A549 (cell line): ENCODE measurements around the gene KCNJ11.

ENCODE experiments used
- CHD4 ChIP-seq: fragments of 200-600 bp; sonication (generic); IDR thresholded peaks from 2 replicates; pipeline ENCODE4 v1.6.1; 2016; ENCODE audit warnings: antibody characterized with exemption, mild to moderate bottlenecking, borderline replicate concordance
- EP300 ChIP-seq, 2 experiments: fragments of >200 bp; sonication (Bioruptor Twin); formaldehyde crosslinking; IDR thresholded peaks; 2 replicates in 1 of 2; 3 replicates in 1 of 2; pipeline ENCODE4 v1.6.1; 2016 to 2017
- HOXB5 ChIP-seq: fragments of 250-450 bp; sonication (Bioruptor Pico); IDR thresholded peaks from 2 replicates; pipeline ENCODE4 v1.5.0; 2020; ENCODE audit warnings: mild to moderate bottlenecking, moderate library complexity
- KDM1A ChIP-seq: fragments of 200-600 bp; sonication (generic); IDR thresholded peaks from 2 replicates; pipeline ENCODE4 v1.6.1; 2016; ENCODE audit warnings: low read depth, mild to moderate bottlenecking
- POLR2A ChIP-seq: IDR thresholded peaks from 2 replicates; pipeline ENCODE4 v1.6.1; 2012; ENCODE audit warnings: mild to moderate bottlenecking, low read length
- RAD21 ChIP-seq, 2 experiments: fragments of >200 bp in 1 of 2; sonication (Bioruptor Twin) in 1 of 2; formaldehyde crosslinking in 1 of 2; IDR thresholded peaks in 1 of 2; conservative IDR thresholded peaks in 1 of 2; 2 replicates in 1 of 2; 3 replicates in 1 of 2; pipeline ENCODE4 v1.6.1; 2012 to 2018; ENCODE audit warnings: inconsistent platforms in 1 of 2
- RCOR1 ChIP-seq: fragments of 150-350 bp; IDR thresholded peaks from 2 replicates; pipeline ENCODE4 v1.6.1; 2014; ENCODE audit warnings: antibody characterized with exemption, low read length, low read depth
- REST ChIP-seq: fragments of 200-600 bp; sonication (generic); IDR thresholded peaks from 2 replicates; pipeline ENCODE4 v1.6.1; 2016; ENCODE audit warnings: antibody characterized with exemption, mild to moderate bottlenecking, moderate library complexity
- TP53 ChIP-seq: fragments of 250-450 bp; sonication (Bioruptor Pico); IDR thresholded peaks from 2 replicates; pipeline ENCODE4 v1.5.0; 2021; ENCODE audit warnings: mild to moderate bottlenecking, moderate library complexity
- ZC3H11A ChIP-seq: fragments of 450-650 bp; IDR thresholded peaks from 2 replicates; pipeline ENCODE4 v1.6.1; 2014; ENCODE audit warnings: antibody characterized with exemption, mild to moderate bottlenecking
- TF ChIP-seq, protein P1 (sequence below): fragments of >200 bp; sonication (Bioruptor Twin); formaldehyde crosslinking; IDR thresholded peaks from 3 replicates; pipeline ENCODE4 v1.5.1; 2016
- TF ChIP-seq, protein P2 (sequence below): fragments of 150-350 bp; IDR thresholded peaks from 2 replicates; pipeline ENCODE4 v1.6.1; 2014; ENCODE audit warnings: low read depth, mild to moderate bottlenecking, low read length
- TF ChIP-seq, protein P3 (sequence below): IDR thresholded peaks from 2 replicates; pipeline ENCODE4 v1.6.1; 2012

DNA sequence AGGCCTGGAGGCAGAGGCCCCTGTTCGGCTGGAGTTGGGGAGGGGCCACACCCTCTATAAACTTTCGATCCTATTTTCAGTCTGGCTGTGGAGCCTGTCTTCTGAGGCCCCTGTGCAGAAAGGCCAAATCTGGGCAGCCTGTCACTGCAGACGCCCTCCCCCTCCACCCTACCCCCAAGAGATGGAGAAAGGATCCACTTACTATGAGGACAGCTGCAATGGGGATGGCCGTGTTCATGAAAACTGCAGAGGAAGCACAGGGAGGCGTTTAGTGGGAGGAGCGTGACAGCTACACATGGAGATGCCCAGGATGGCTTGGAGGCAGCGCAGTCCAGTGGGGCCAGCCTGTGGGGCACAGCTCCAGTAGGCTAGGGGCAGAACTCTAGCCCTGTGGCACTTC is 43.5 kb upstream of the KCNJ11 start:
- no peak for TF ChIP-seq POLR2A
- no peak for TF ChIP-seq CHD4
- no peak for TF ChIP-seq RAD21 (conservative IDR thresholded peaks at IDR 0.05 in 1 of 2, IDR thresholded peaks at IDR 0.05 in 1 of 2)
- no peak for TF ChIP-seq KDM1A
- TF ChIP-seq, protein P1, sequence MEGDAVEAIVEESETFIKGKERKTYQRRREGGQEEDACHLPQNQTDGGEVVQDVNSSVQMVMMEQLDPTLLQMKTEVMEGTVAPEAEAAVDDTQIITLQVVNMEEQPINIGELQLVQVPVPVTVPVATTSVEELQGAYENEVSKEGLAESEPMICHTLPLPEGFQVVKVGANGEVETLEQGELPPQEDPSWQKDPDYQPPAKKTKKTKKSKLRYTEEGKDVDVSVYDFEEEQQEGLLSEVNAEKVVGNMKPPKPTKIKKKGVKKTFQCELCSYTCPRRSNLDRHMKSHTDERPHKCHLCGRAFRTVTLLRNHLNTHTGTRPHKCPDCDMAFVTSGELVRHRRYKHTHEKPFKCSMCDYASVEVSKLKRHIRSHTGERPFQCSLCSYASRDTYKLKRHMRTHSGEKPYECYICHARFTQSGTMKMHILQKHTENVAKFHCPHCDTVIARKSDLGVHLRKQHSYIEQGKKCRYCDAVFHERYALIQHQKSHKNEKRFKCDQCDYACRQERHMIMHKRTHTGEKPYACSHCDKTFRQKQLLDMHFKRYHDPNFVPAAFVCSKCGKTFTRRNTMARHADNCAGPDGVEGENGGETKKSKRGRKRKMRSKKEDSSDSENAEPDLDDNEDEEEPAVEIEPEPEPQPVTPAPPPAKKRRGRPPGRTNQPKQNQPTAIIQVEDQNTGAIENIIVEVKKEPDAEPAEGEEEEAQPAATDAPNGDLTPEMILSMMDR = no peak
- TF ChIP-seq REST = no peak
- TF ChIP-seq TP53 (CRISPR knock-in tag) = no peak
- no peak for TF ChIP-seq EP300 (IDR thresholded peaks at IDR 0.05)
- TF ChIP-seq HOXB5 (CRISPR knock-in tag) = no peak
- TF ChIP-seq ZC3H11A = no peak
- TF ChIP-seq, protein P2, sequence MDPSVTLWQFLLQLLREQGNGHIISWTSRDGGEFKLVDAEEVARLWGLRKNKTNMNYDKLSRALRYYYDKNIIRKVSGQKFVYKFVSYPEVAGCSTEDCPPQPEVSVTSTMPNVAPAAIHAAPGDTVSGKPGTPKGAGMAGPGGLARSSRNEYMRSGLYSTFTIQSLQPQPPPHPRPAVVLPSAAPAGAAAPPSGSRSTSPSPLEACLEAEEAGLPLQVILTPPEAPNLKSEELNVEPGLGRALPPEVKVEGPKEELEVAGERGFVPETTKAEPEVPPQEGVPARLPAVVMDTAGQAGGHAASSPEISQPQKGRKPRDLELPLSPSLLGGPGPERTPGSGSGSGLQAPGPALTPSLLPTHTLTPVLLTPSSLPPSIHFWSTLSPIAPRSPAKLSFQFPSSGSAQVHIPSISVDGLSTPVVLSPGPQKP = no peak
- no peak for TF ChIP-seq RCOR1
- TF ChIP-seq, protein P3, sequence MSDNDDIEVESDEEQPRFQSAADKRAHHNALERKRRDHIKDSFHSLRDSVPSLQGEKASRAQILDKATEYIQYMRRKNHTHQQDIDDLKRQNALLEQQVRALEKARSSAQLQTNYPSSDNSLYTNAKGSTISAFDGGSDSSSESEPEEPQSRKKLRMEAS = no peak
